Stimulated activated naive B cell treated with anti-CD40 and anti-IgM and Interleukin-4, amounts not matched to agents 10 μg/mL and 1 μg/mL and 100 μg/mL, for 72 hours (primary cell): ENCODE measurements around the gene GSN.

Experiments used
- ATAC-seq, 2 donors: fragments of 150-1000 bp; cut with Tn5 transposase; replicated peaks; 2 replicates each; pipeline ENCODE4 v1.10.0; 2021; ENCODE audit warnings: moderate library complexity in 1 of 2
- DNase-seq: peaks from one replicate; pipeline ENCODE4 v3.0.0; 2021
- H3K27ac Mint-ChIP-seq: one replicate; pipeline ENCODE4 v1.8.0; 2022; ENCODE audit warnings: mild to moderate bottlenecking, mixed read lengths
- H3K27me3 Mint-ChIP-seq, 2 donors: one replicate each; pipeline ENCODE4 v1.8.0; 2022; ENCODE audit warnings: mixed read lengths in 2 of 2
- H3K36me3 Mint-ChIP-seq, 2 donors: one replicate each; pipeline ENCODE4 v1.8.0; 2022; ENCODE audit warnings: mixed read lengths in 2 of 2, mild to moderate bottlenecking in 1 of 2
- H3K4me1 Mint-ChIP-seq, 2 donors: one replicate each; pipeline ENCODE4 v1.8.0; 2022; ENCODE audit warnings: mixed read lengths in 2 of 2, mild to moderate bottlenecking in 1 of 2
- H3K4me3 Mint-ChIP-seq, 2 donors: one replicate each; pipeline ENCODE4 v1.8.0; 2022; ENCODE audit warnings: mild to moderate bottlenecking in 2 of 2, mixed read lengths in 2 of 2, moderate library complexity in 1 of 2
- H3K9me3 Mint-ChIP-seq, 2 donors: one replicate each; pipeline ENCODE4 v1.8.0; 2022; ENCODE audit warnings: mixed read lengths in 2 of 2, mild to moderate bottlenecking in 1 of 2

The GSN gene

DNA sequence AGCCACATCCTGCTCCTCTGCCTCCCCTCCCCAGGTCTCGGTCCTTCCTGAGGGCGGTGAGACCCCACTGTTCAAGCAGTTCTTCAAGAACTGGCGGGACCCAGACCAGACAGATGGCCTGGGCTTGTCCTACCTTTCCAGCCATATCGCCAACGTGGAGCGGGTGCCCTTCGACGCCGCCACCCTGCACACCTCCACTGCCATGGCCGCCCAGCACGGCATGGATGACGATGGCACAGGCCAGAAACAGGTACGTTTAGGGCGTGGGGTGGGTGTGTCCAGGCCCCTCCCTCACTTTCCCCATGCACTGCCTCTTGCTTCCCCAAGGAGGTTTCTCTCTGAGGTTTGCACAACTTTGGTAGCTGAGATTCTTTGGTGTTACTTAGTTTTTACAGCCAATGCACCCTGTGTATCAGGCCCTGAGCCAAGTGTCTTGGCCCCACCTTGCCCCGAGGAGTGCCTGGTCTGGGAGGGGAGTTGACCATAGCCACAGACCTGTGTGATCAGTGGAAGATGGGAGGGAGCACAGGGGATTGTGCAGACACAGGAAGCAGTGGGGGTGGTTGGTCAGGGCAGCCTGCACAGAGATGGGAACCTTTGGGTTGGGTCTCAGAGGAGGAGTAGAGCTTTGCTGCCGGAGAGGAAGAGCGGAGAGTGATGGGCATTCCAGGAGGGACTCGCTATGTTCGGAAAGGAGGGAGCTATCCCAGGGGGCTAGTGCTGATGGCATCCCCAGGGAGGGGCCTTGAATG is 50.8 kb downstream of the GSN start:
- DNase-seq (no peak), ATAC-seq (no peak)
- H3K9me3 Mint-ChIP-seq, result no peaks in the 10 kb centered on the region
- H3K27me3 Mint-ChIP-seq, result no peaks in the 10 kb centered on the region
- peaks cover 21 to 30% of the 10 kb centered on the region in 2 donors for H3K36me3 Mint-ChIP-seq
- no peak overlapping the region for H3K27ac Mint-ChIP-seq
- peaks cover 2 to 6% of the 10 kb centered on the region in 2 donors for H3K4me1 Mint-ChIP-seq
- no peak overlapping the region for H3K4me3 Mint-ChIP-seq

DNA sequence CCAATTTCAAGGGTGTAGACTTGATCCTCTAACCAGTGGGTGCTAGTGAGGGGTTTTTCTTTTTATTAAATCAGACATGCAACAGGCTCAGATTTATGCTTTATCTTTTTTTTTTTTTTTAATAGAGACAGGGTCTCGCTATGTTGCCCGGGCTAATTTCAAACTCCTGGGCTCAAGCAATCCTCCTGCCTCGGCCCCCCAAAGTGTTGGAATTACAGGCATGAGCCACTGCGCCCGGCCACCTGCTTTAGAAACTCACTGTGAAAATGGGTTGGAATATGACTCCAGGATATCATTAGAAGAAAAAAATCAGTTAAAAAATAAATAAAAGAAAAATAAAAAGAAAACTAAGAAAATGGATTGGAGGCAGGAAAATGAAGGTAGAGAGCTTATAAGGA is 51.4 kb downstream of the GSN start:
- H3K27ac Mint-ChIP-seq, result no peak overlapping the region
- ATAC-seq (no peak), DNase-seq (no peak)
- H3K9me3 Mint-ChIP-seq, result no peaks in the 10 kb centered on the region
- H3K36me3 Mint-ChIP-seq, result peaks cover 17 to 30% of the 10 kb centered on the region in 2 donors
- no peak overlapping the region for H3K4me3 Mint-ChIP-seq
- no peaks in the 10 kb centered on the region for H3K27me3 Mint-ChIP-seq
- H3K4me1 Mint-ChIP-seq, result peaks cover 2 to 11% of the 10 kb centered on the region in 2 donors

DNA sequence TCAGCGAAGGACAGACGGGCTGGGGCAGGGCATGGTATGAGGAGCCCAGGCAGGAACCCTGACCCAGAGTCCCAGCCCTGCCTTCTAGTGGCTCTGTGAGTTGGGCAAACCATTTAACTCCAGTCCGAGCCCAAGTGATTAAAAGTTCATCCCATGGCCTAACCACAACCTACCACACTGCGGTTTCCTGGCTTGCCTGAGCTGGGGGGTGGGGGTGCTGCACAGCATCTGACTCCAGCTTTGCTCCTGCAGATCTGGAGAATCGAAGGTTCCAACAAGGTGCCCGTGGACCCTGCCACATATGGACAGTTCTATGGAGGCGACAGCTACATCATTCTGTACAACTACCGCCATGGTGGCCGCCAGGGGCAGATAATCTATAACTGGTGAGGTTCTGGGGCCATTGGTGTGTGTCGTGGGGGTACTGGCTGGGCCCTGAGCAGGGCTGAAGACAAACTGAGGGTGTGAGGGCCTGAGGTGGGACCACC is 53.1 kb downstream of the GSN start:
- ATAC-seq (no peak), DNase-seq (no peak)
- no peaks in the 10 kb centered on the region for H3K27me3 Mint-ChIP-seq
- peaks cover 2 to 11% of the 10 kb centered on the region in 2 donors for H3K4me1 Mint-ChIP-seq
- no peak overlapping the region for H3K4me3 Mint-ChIP-seq
- no peak overlapping the region for H3K27ac Mint-ChIP-seq
- peaks cover 19 to 41% of the 10 kb centered on the region in 2 donors for H3K36me3 Mint-ChIP-seq
- H3K9me3 Mint-ChIP-seq, result no peaks in the 10 kb centered on the region

DNA sequence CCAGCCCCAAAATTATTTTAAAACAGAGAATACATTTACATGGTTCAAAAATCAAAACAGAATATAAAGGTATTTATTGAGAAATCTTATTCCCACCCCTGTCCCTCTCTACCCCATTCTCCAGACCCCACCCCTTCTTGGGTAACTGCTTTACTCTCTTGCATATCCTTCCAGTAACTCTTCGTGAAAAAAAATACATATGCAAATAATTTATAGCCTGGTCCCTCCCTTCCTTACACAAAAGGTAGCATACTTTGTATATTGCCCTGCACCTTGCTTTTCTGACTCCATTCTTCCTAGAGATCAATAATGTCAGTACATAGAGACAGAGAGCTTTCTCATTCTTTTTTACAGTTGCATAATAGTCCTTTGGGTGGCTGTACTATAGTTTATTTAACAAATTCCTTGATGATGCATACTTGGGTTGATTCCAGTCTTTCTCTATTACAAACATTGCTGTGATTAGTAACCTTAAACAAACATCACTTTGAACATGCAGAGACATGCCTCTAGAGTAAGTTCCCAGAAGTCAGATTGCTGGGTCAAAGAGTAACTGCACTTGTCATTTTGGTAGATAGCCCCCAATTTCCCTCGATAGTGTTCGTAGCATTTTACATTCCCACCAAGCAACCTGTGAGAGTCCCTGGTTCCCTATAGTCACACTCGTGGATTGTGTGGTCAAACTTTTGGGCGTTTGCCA is 54.2 kb downstream of the GSN start:
- no peaks in the 10 kb centered on the region for H3K27me3 Mint-ChIP-seq
- no peaks in the 10 kb centered on the region for H3K9me3 Mint-ChIP-seq
- H3K4me3 Mint-ChIP-seq, result no peak overlapping the region
- H3K36me3 Mint-ChIP-seq, result peaks cover 23 to 38% of the 10 kb centered on the region in 2 donors
- no peak for DNase-seq
- no peak for ATAC-seq
- peaks cover 2 to 11% of the 10 kb centered on the region in 2 donors for H3K4me1 Mint-ChIP-seq
- no peak overlapping the region for H3K27ac Mint-ChIP-seq

DNA sequence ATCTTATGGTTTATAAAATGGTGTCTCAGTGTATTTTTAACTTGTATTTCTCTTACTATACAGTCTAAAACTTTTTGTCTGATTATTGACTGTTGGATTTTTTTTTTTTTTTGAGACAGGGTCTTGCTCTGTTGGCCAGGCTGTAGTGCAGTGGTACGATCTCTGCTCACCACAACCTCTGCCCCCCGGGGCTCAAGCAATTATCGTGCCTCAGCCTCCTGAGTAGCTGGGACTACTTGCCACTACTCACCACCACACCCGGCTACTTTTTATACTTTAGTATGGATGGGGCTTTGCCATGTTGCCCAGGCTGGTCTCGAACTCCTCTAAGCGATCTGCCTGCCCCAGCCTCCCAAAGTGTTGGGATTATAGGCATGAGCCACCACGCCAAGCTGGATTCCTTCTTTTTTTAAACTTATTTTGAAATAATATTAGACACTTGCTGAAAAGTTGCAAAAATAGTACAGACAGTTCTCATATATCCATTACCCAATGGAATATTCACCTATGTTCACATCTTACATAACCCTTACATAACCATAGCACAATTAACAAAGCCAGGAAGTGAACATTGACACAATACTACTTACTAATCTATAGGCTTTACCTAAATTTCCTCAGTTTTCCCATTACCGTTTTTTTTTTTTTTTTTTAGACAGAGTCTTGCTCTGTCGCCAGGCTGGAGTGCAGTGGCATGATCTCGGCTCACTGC is 54.9 kb downstream of the GSN start:
- Mint-ChIP-seq H3K27me3 (no peaks in the 10 kb centered on the region), H3K9me3 (no peaks in the 10 kb centered on the region), H3K4me1 (peaks cover 2 to 11% of the 10 kb centered on the region in 2 donors), H3K27ac (no peak overlapping the region), H3K36me3 (peaks cover 20 to 37% of the 10 kb centered on the region in 2 donors), H3K4me3 (no peak overlapping the region)
- DNase-seq (no peak), ATAC-seq (no peak)

DNA sequence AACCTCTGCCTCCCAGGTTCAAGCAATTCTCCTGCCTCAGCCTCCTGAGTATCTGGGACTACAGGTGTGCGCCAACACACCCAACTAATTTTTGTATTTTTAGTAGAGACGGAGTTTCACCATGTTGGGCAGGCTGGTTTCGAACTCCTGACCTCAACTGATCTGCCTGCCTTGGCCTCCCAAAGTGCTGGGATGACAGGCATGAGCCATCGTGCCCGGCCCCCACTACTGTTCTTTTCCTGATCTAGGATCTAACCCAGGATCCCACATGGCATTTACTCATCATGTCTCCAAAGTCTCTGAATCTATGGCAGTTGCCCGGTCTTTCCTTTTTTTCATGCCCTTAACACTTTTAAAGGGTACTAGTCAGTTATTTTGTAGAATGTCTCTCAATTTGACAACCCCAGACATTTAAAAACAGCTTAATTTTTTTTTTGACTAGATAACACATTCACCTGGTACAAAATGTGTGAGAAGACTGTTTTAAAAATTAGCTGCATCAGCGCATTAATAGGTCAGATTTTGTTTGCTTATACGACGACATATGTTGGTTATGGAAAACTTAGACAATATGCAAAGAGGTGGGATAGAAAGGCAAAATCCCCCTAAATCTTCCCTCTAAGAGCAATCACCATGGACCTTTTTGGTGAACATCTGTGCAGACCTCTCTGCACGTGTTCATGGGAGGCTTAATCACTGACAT is 55.6 kb downstream of the GSN start:
- no peak for ATAC-seq
- H3K27me3 Mint-ChIP-seq, result no peaks in the 10 kb centered on the region
- H3K9me3 Mint-ChIP-seq, result no peaks in the 10 kb centered on the region
- no peak for DNase-seq
- H3K36me3 Mint-ChIP-seq, result peaks cover 22 to 37% of the 10 kb centered on the region in 2 donors
- no peak overlapping the region for H3K27ac Mint-ChIP-seq
- H3K4me3 Mint-ChIP-seq, result no peak overlapping the region
- H3K4me1 Mint-ChIP-seq, result peaks cover 2 to 11% of the 10 kb centered on the region in 2 donors

DNA sequence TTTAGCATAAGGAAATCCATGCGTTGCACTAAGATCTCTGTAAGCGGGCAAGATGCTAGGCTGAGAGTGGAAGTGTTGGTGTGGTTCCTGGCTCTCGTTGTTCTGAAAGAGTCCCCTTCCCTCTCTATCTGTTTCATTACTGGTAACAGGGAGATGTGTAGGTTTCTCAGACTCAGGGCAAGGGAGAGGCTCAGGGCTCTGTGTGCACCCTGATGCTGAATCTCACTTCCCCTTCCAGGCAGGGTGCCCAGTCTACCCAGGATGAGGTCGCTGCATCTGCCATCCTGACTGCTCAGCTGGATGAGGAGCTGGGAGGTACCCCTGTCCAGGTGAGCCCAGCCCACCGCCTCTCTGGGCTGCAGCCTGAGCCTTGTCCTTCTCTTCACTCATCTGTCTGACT is 56.4 kb downstream of the GSN start:
- Mint-ChIP-seq H3K9me3 (no peaks in the 10 kb centered on the region), H3K27me3 (no peaks in the 10 kb centered on the region), H3K4me3 (no peak overlapping the region), H3K36me3 (peaks cover 29 to 37% of the 10 kb centered on the region in 2 donors), H3K27ac (no peak overlapping the region), H3K4me1 (peaks cover 2 to 11% of the 10 kb centered on the region in 2 donors)
- DNase-seq (no peak), ATAC-seq (peak; percentile 68 to 69)

DNA sequence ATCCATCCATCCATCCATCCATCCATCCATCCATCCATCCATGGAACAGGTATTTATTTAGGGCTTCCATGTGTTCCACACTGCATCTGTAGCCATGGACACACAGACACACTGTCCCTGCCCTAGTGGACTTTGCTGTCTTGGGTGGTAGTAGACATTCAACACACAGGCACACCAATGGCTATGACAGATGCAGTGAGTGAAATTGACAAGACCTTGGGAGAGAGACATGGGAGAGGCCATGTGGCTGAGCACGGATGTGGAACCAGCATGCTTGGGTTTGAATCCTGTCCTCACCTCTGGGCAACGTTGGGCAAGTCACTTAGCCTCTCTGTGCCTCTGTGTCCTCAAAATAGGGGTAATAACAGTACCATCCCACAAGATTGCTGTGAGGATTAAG is 56.8 kb downstream of the GSN start:
- H3K36me3 Mint-ChIP-seq, result peaks cover 34 to 42% of the 10 kb centered on the region in 2 donors
- DNase-seq (no peak), ATAC-seq (no peak)
- H3K27ac Mint-ChIP-seq, result no peak overlapping the region
- peaks cover 2 to 11% of the 10 kb centered on the region in 2 donors for H3K4me1 Mint-ChIP-seq
- no peaks in the 10 kb centered on the region for H3K27me3 Mint-ChIP-seq
- no peaks in the 10 kb centered on the region for H3K9me3 Mint-ChIP-seq
- no peak overlapping the region for H3K4me3 Mint-ChIP-seq

DNA sequence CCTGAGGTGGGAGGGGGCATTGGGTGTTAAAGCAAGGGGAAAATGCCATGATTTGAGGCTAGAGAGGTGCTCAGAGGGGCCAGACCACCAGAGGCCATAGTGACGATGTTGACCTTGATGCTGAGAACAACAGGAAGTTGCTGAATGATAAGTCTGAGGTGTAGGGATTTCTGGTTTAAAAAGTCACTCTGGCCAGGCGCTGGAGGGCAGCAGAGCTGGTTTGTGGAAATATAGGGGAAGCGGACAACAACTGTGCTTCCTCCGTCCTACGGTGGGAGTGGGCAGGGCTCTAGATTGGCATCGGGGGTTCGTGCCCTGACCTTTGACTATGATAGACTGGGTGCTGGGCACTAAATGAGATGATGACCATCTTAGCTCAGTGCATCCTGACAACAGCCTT is 57.4 kb downstream of the GSN start:
- Mint-ChIP-seq H3K9me3 (no peaks in the 10 kb centered on the region), H3K27me3 (no peaks in the 10 kb centered on the region), H3K27ac (no peak overlapping the region), H3K36me3 (peaks cover 35 to 48% of the 10 kb centered on the region in 2 donors), H3K4me3 (no peak overlapping the region), H3K4me1 (peaks cover 0 to 6% of the 10 kb centered on the region in 2 donors)
- no peak for ATAC-seq
- DNase-seq, result no peak

DNA sequence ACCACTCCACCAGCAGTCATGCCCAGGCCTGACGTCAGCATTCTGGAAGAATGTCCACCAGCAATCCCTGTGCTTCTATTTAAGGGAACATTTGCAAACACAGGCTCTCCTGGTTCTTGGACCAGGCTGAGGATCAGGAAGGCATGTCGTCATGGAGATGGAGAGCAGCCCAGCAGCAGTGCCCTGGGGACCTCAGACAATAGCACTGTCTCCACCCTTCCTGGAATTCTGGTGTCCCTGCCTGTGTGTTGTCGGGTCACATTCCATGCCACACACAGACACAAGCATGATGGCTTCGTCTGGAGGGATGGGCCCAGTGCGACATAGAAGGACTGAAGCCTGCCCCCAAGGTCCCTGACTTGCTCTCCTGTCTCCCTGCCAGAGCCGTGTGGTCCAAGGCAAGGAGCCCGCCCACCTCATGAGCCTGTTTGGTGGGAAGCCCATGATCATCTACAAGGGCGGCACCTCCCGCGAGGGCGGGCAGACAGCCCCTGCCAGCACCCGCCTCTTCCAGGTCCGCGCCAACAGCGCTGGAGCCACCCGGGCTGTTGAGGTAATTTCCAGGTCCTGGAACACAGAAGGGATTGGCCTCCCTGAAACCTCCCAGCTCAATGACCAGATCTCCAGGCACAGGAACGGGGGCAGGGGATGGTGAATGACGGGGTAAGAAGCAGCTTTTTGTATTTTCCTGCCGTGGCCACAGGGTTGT is 58.3 kb downstream of the GSN start:
- Mint-ChIP-seq H3K27ac (no peak overlapping the region), H3K27me3 (no peaks in the 10 kb centered on the region), H3K4me1 (peaks cover 0 to 5% of the 10 kb centered on the region in 2 donors), H3K36me3 (peaks cover 37 to 56% of the 10 kb centered on the region in 2 donors), H3K4me3 (no peak overlapping the region), H3K9me3 (no peaks in the 10 kb centered on the region)
- DNase-seq, result no peak
- no peak for ATAC-seq

DNA sequence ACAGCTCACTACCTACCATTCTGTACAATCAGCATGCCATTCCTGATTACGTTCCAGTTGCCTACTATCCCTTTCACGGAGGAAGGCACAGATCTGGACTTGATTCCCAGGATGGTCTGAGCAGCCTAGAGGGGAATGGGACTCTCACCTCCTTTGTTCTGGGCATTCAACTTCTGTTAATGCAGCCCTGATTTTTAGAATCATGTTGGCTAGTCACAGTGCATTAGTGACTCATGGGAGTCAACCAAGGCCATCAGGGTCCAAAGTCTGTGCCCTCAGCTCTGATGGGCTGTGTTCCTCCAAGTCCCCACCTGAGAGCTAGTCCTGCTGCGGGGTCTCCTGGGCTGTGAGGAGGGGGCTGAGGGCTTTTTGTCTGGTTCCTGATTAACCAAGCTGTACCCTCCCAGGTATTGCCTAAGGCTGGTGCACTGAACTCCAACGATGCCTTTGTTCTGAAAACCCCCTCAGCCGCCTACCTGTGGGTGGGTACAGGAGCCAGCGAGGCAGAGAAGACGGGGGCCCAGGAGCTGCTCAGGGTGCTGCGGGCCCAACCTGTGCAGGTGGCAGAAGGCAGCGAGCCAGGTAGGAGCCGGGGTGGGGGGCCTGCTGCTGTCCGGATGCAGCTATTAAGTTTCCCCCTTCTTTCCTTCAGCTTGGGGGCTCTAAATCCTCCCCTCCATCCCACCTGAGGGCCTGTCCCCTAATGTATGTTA is 59.1 kb downstream of the GSN start:
- Mint-ChIP-seq H3K9me3 (no peaks in the 10 kb centered on the region), H3K4me1 (peaks cover 0 to 5% of the 10 kb centered on the region in 2 donors), H3K27ac (no peak overlapping the region), H3K4me3 (no peak overlapping the region), H3K27me3 (no peaks in the 10 kb centered on the region), H3K36me3 (peaks cover 41 to 60% of the 10 kb centered on the region in 2 donors)
- no peak for DNase-seq
- no peak for ATAC-seq

DNA sequence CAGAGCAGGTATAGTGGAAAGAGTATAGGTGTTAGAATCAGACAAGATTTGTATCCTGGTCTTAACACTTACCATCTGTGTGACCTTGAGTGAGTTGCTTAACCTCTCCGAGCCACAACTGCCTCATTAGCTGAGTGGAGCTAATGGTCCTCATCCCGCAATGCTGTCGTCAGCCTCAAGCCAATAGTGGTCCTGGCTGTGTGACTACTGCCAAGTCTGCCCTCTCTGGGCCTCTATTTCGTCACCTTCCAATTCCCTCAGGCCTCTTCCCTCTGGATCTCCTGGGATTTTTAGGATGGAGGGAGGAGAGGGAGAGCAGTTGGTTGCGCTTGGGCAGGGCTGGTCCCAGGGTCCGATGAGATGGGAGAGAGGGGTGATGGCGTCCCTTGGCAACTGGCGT is 60.5 kb downstream of the GSN start:
- H3K4me1 Mint-ChIP-seq, result peaks cover 0 to 5% of the 10 kb centered on the region in 2 donors
- H3K27me3 Mint-ChIP-seq, result no peaks in the 10 kb centered on the region
- H3K4me3 Mint-ChIP-seq, result no peak overlapping the region
- H3K9me3 Mint-ChIP-seq, result no peaks in the 10 kb centered on the region
- DNase-seq, result no peak
- no peak for ATAC-seq
- peaks cover 37 to 55% of the 10 kb centered on the region in 2 donors for H3K36me3 Mint-ChIP-seq
- no peak overlapping the region for H3K27ac Mint-ChIP-seq
